ENCODE results near the gene PSORS1C1. TPM values are rescaled to one million over a fixed set of nuclear protein-coding genes. Genes with fewer than 3 reads are reported as not detected.

PSORS1C1 gene
- polyA plus RNA-seq, 1 experiment: 0.94 TPM

DNA sequence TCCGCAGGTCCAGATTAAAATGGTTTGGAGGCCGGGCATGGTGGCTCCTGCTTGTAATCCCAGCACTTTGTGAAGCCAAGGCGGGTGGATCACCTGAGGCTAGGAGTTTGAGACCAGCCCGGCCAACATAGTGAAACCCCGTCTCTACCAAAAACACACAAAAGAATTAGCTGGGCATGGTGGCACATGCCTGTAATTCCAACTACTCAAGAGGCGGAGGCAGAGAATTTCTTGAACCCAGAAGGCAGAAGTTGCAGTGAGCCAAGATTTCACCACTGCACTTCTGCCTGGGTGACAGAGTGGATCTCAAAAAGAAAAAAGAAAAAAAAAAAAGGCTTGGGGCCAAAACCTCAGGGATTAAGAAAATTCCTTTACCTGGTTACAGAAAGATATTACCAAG lies 32.7 kb upstream of the PSORS1C1 start:
- ChIA-PET CTCF (interaction anchor here (7.8 to 9.9 kb wide), 2 partner anchors 10 to 167 kb away, joined by 135 to 183 read pairs; partner anchors contain the start of gene VARS2), POLR2A (no interaction called here)
- Histone ChIP-seq H3K9me3 (ENCODE audit: control insufficient read depth, insufficient read depth, low read length) (no peaks in the 10 kb centered on the region), H3K27ac (ENCODE audit: low read depth, low read length) (no peak overlapping the region), H3K4me3 (ENCODE audit: low read depth, low read length) (no peak overlapping the region), H3K27me3 (ENCODE audit: control insufficient read depth, insufficient read depth, low read length) (no peaks in the 10 kb centered on the region)
- no peak for DNase-seq (ENCODE audit: low read depth, low spot score)
- TF ChIP-seq, protein P1, sequence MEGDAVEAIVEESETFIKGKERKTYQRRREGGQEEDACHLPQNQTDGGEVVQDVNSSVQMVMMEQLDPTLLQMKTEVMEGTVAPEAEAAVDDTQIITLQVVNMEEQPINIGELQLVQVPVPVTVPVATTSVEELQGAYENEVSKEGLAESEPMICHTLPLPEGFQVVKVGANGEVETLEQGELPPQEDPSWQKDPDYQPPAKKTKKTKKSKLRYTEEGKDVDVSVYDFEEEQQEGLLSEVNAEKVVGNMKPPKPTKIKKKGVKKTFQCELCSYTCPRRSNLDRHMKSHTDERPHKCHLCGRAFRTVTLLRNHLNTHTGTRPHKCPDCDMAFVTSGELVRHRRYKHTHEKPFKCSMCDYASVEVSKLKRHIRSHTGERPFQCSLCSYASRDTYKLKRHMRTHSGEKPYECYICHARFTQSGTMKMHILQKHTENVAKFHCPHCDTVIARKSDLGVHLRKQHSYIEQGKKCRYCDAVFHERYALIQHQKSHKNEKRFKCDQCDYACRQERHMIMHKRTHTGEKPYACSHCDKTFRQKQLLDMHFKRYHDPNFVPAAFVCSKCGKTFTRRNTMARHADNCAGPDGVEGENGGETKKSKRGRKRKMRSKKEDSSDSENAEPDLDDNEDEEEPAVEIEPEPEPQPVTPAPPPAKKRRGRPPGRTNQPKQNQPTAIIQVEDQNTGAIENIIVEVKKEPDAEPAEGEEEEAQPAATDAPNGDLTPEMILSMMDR (IDR thresholded peaks at IDR 0.05; ENCODE audit: low read depth, low read length): no peak

DNA sequence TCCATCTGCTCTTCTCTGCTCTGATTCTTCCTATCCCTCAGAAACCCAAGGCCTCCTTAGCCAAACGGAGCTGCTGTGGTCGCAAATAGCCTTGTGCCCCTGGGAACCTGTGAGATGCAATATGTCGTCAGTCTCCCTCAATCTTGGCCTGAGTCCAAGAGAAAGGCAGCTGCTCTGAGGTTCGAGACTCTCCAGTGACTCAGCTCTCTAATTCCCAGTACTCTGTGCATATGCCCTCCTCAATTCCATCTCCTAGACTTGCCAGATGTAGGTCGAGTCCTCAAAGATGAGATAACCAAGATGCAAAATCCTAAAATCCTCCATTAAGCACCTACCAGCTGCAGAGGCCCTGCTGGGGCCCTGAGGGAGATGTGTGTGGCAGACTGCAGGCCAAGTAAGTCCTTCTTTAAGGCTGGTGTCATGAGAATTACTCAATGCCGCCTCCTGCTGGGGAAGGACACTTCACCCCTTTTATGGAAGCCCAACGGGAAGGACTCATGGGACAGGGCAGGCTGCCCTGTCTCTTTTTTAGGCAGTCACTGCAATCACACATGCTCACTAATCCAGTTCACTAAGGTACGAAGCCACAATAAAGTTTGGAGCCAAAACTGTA lies 30.8 kb upstream of the PSORS1C1 start:
- DNase-seq (ENCODE audit: low read depth, low spot score): peak; percentile 61
- POLR2A ChIA-PET: interaction anchor here (1.1 kb wide), 1 partner anchor 255 kb away, joined by 3 read pairs; no protein-coding TSS in a partner anchor
- no peaks in the 10 kb centered on the region for H3K9me3 ChIP-seq (ENCODE audit: control insufficient read depth, insufficient read depth, low read length)
- H3K27ac ChIP-seq (ENCODE audit: low read depth, low read length): no peak overlapping the region
- no peaks in the 10 kb centered on the region for H3K27me3 ChIP-seq (ENCODE audit: control insufficient read depth, insufficient read depth, low read length)
- no peak overlapping the region for H3K4me3 ChIP-seq (ENCODE audit: low read depth, low read length)
- TF ChIP-seq, protein P1 (IDR thresholded peaks at IDR 0.05; ENCODE audit: low read depth, low read length): peak; percentile 51
- CTCF ChIA-PET: interaction anchor here (0.6 to 9.9 kb wide), 6 partner anchors 12 to 543 kb away, joined by 3 to 183 read pairs (median 6); partner anchors contain the start of gene VARS2

DNA sequence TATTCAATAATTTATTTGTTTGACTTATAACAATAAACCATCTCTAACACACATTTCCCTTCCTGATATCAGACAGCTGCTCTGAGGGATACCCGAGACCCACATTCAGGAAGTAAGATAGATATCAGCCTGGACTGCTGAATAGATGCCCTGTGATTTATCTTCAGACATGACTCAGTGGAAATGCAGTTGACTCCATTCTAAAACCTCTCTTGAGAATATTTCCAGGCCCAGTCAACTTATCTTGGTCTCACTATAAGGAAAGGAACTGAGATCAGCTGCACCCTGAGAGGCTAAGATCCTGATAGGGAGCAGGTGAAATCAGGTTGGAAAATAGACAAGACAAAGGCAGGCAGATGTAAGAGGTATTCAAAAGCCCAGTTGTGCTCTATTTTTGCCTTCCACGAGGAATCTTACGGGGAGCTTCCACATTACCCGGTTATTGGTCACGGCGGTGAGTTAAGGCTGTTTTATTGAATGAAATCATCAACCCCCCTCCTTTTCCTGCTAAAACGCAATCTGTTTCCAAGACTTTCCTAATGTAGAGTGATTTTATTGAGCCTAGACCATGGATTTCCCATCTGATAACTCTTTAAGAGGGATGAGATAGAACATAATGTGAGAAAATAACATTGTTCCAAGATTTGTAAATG lies 27.7 kb upstream of the PSORS1C1 start:
- Histone ChIP-seq H3K27me3 (ENCODE audit: control insufficient read depth, insufficient read depth, low read length) (no peaks in the 10 kb centered on the region), H3K4me3 (ENCODE audit: low read depth, low read length) (no peak overlapping the region; the same call in 1 of the 2 replicates), H3K9me3 (ENCODE audit: control insufficient read depth, insufficient read depth, low read length) (no peaks in the 10 kb centered on the region), H3K27ac (ENCODE audit: low read depth, low read length) (no peak overlapping the region)
- CTCF ChIA-PET: interaction anchor here (0.6 to 9.9 kb wide), 78 partner anchors 8 to 676 kb away, joined by 3 to 183 read pairs (median 4); partner anchors contain the start of genes DDR1, DHX16, GTF2H4 and MUCL3
- POLR2A ChIA-PET: interaction anchor here (0.5 to 1.3 kb wide), 8 partner anchors 11 to 501 kb away, joined by 3 to 6 read pairs (median 4); partner anchors contain the start of genes FLOT1 and VARS2
- peak; percentile 34 for DNase-seq (ENCODE audit: low read depth, low spot score)
- TF ChIP-seq, protein P1 (IDR thresholded peaks at IDR 0.05; ENCODE audit: low read depth, low read length): no peak

DNA sequence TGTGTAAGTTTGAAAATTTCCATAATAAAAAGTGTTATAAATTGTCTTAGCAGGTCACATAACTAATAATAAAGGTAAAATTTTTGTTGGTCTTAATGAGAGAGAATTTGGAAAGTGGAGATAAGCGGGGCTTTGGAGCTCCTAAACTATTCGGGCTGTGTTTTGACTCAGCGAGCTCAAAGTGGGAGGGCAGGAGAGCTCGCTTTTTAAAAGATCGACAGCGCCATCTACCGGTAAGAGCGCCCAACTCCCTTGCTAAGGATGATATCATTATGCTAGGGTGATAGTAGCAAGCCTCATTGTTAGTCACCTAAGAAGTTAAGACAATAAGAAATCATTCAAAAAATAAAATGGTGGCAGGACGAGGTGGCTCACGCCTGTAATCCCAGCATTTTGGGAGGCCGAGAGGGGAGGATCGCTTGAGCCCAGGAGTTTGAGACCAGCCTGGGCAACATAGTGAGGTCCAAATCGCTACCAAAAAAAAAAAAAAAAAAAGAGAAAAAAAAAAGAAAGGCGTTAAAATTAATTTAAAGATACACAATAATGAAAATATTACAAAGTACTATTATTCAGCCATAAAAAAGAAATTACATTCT lies 27.0 kb upstream of the PSORS1C1 start:
- ChIA-PET CTCF (interaction anchor here (0.6 to 9.9 kb wide), 79 partner anchors 8 to 676 kb away, joined by 3 to 183 read pairs (median 4); partner anchors contain the start of genes DDR1, DHX16, GTF2H4 and MUCL3), POLR2A (interaction anchor here (0.5 to 1.3 kb wide), 7 partner anchors 12 to 500 kb away, joined by 3 to 6 read pairs (median 4); partner anchors contain the start of genes FLOT1 and VARS2)
- no peak overlapping the region for H3K4me3 ChIP-seq (ENCODE audit: low read depth, low read length)
- TF ChIP-seq, protein P1 (IDR thresholded peaks at IDR 0.05; ENCODE audit: low read depth, low read length): peak; percentile 76
- no peaks in the 10 kb centered on the region for H3K9me3 ChIP-seq (ENCODE audit: control insufficient read depth, insufficient read depth, low read length)
- no peaks in the 10 kb centered on the region for H3K27me3 ChIP-seq (ENCODE audit: control insufficient read depth, insufficient read depth, low read length)
- DNase-seq (ENCODE audit: low read depth, low spot score): peak; percentile 64
- H3K27ac ChIP-seq (ENCODE audit: low read depth, low read length): no peak overlapping the region

Measured in AG04450 (cell line).